Umbilical cord (tissue), 2 donors: ENCODE data around the gene BPIFA1. TPM values are rescaled to one million over a fixed set of nuclear protein-coding genes. Genes with fewer than 3 reads are reported as not detected.

Source experiments
- DNase-seq: peaks from one replicate; pipeline ENCODE4 v3.0.0-alpha.2; 2015; ENCODE audit warnings: low spot score
- total RNA-seq: library from RNA; depleted of rRNA; stranded (reverse); fragments of >200 nt; gene quantifications from one replicate; pipeline ENCODE4 v1.2.3, GENCODE V29; 2014; ENCODE audit warnings: low replicate concordance; ENCODE audit not compliant: insufficient read depth

BPIFA1 gene
- total RNA-seq, 1 donor from 2014 or later, result not detected

DNA sequence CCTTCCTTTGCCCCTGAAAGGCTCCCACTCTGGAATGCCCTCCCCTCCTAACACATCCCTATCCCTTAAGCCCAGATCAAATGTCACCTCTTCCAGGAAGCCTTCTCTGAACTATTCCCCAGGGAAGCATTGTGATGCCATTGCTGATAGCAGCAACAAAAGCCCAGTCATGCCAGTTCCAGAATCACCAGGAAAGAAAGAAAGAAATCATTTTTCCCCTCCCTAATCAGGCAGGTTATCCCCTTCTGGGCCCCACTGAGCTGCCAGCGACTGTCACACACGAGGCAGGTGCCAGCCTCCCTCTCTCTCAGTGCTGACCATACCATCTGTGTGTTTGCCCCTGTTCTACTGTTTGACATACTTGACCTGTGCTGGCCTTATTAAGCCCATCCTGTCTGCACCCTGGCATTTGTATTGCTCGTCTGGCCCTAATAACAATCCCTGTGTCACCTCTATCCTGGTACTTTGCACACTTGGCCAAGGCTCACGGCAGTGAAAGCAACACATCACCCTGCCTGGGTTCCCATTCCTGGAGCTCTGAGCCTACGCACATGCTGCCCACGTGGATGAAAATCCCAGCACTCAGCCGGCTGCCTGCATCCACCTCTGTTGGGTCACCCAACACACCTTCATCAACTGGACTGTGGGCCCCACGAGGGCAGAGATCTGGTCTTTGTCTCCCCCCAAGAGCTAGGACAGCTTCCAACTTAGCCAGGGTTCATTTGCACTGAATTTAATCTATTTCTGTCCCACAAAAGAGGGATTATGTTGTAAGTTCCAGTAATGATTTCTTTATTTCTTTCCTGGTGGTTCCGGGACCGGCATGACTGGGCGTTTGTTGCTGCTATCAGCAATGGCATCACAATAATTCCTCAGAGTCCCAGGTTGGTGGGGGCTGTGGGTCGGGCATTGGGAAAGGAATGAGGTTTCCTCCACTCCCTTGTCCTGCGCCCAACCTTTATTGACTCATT lies 42.0 kb downstream of the BPIFA1 start:
- DNase-seq, result no peak

DNA sequence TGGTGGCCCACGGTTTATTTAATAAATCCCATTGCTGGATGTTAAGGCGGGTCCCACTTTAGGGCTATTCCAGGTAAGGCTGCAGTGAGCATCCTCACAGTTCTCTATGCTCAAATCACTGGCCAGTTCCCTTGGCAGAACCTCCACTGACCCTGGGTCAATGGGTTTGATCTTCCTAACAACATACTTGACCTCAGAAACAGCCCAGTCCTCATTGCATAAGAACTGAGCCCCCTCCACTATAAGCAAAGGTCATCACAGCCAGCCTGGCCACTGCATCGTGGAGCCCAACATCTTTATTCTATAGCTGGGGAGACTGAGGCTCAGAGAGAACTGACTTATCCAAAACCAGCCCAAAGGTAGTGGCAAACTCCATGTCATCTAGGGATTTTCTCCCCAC lies 42.9 kb downstream of the BPIFA1 start:
- DNase-seq, result no peak

DNA sequence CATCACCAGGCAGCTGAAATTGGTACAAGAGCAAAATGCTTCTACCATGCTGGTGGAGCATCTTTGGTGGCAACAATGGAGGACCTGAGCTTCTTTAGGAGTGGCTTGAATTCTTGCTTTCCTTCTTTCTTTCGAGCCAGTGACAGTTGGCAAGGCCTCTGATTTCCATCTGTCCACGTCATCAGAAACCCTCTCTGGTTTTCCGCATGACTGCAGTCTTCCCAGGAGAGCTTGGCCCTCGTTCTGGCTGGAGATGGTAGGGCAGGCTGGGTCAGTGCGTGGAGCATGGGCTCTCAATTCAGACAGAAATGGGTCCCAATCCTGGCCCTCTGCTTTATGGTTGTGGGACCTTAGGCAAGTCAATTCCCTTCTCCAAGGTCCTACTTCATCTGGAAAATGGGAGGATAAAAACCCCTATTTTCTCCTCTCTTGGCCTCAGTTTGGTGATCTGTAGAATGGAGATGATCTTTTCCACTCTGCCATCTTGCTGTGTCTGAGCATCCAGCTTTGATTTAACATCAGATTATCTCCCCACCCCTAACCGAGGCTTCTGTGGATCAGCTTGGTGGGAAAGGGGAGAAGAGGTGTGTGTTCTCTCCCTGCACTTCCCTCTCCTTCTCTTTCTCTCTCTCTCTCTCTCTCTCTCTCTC lies 43.6 kb downstream of the BPIFA1 start:
- no peak for DNase-seq

DNA sequence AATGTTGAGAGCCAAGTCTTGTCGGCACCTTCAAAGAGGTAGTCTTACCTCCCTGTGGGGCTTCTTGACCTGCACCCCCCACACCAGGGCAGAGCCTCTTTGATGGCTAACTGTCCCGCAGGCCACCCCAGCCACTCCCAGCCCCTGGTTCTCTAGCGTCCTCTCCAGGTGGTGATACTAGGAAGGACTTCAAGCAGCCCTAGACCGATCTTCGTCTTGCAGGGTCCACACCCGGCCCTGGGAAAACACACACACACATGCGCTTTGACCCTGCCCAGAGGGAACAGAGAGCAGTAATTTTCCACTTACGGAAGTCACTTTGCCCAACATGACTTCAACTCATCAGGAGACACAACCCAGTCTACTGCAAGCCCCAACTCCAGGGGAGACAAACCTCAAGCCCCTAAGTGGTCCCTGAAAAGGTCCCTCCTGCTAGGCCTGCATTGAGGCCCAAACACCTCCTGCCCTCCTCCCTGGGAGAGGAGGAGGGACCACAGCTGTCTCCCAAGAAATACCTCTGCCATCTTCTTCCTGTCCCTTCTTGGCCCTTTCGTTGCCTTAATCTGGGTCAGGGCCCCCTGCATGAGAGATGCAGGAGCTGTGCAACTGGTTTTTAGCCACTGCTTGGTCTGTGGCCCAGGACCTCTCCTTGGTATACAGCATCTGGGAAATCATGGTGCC lies 44.3 kb downstream of the BPIFA1 start:
- DNase-seq, result no peak

DNA sequence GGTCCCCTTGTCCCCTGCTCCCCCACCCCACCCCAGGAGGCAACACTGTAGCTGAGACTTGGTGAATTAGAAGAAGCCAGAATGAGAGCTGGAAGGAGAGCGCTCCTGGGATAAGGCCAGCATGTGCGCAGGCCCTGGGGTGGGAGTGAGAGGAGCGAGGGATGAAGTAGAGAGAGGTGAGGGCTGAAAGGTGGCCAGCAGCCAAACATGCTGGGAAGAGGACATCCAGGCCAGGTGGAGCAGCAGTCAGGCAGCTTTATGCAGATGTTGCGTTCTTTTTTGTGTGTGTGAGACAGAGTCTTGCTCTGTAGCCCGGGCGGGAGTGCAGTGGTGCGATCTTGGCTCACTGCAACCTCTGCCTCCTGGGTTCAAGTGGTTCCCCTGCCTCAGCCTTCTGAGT lies 45.0 kb downstream of the BPIFA1 start:
- no peak for DNase-seq

DNA sequence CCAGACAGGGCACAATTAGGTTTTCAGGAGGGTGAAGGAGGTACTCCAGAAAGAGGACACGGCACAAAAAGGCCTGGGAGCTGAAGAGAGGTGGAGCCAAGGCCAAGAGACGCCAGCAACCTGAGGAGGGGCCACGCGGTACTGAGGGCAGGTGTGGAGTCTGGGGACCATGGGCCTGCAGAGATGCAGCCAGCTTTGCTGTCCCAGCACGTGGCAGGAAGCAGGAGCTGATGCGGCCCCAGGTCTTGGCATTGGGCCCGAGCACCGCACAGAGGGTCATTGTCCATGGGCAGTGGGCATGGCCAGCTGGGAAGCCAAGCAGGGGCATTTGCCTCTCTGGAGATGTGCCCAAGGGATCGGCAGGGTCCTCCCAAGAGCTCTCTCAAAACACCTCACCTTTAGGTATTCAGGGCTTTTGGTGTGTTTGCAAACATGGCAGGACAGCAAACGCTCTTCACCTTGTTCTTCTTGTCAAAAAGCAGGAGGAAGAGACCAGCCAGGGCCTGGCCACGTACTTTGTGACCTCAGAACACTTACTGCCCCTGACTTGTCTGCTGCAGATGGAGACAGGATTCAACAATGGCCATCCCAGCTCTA lies 45.9 kb downstream of the BPIFA1 start:
- DNase-seq, result no peak

DNA sequence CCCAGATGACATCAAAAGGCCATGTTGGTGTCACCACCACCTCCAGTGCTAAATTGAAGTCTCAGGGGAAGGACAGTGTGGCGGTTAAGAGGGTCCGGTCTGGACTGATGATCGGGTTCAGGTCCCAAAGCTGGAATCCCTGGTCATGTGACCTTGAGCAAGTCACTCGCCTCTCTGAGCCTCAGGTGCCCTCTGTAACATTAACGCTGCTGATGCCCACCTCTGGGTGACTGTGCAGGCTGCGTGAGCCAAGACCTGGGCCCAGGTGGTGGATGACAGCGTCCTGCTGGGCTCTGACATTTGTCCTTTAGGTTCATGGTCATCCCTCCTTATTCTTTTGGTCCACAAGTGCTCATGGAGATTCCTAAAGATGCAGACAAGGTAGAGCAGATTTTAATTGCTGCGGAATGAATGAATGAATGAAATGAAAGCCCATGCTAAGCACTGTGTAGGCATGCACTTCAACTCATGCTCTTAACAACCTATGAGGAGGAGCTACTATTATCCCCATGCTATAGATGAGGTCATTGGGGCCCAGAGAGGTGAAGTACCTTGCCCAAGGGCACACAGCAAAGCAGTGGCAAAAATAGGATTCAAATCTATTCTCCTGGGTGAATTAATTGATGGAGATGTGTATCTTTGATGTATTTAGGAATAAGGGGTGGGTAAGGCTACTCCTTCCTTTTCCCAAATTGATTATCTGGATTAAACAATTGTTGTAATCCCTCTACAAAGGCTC lies 46.6 kb downstream of the BPIFA1 start:
- DNase-seq, result no peak

DNA sequence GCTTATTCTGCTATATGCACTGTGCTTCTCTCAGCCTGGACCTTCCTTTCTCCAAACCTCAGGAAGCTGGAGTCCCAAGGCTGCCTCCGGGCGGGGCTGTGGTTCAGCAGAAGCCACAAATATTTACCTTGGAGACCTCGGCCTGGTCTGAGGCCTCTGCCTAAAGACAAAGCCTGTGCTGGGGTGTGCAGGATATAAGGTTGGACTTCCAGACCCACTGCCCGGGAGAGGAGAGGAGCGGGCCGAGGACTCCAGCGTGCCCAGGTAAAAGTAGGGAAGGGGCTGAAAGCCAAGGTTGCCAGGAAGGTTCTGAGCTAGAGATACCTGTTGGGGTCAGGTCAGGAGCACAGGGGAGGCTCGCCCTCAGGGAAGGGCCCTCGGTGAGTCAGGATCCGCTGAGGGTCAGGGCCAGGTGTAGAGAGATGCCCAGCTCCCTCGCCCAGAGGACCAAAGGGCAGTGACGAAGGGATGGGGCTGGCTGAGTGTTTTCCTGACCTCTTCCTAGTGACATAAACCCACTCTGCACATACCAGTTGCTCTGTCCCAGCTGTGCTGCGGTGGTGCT lies 47.3 kb downstream of the BPIFA1 start, which contains the start of gene BPIFB1:
TSS of gene BPIFB1 (plus strand) at position 224 of the 565 bp plus-strand sequence. CDS start 2,860 bp downstream, outside the sequence.
- DNase-seq, result no peak

DNA sequence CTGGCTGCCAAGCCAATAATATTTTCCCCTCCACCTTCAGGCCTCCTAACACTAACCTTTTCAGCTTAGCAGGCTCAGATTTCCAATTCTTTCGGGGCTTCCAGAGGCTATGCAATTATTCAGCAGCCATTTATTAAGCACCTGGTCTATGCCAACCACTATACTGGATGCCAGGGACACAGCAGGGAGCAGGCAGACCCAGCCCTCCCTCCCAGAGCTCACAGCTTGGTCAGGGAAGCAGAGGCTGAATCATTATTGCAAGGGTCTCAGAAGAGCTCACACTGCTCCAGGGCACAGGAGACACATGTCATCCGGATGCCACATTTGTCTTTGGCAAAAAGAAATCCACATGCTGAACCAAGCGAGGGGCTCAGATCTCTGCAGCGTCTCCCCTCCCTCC lies 48.5 kb downstream of the BPIFA1 start:
- no peak for DNase-seq

DNA sequence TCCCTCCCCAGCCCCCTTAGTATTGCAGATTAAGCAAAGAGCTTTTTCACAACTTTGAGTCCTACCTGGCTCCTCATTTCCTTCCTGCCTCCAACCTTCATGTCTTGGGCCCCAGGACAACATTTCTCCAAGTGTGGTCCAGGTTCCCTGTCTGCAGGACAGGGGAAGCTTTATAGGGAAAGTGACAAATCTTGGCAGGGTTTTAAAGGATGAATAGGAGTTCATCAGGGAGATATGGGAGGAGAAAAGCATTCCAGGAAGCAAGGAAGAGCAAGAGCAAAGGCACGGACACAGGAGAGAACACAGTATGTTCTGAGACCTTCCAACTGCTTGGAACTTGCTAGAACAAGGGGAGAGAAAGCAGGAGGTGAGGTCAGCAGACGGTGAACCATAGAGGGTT lies 49.1 kb downstream of the BPIFA1 start:
- DNase-seq, result no peak

DNA sequence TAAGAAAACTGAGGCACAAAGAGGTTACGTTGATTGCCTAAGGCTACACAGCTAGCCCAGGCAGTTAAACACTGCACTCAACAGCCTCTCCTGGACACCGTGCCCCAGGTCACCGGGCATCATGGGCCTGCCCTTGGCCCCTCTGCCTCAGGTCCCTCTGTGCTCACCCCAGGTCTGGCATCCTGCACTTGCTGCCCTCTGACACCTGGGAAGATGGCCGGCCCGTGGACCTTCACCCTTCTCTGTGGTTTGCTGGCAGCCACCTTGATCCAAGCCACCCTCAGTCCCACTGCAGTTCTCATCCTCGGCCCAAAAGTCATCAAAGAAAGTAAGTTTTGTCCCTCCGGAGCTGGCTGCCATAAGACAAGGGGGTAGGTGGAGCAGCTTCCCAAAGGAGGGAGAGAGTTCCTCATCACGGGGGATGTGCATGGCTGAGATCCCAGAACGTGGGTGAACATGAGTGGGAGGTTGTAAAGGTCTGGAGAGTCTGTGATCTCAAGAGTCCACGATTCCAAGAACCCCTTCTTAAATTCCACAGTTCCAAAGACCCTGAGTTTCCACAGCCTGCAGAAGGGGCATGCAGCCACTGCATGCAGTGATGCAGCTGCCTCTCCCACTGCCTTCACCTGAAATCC lies 50.2 kb downstream of the BPIFA1 start:
- no peak for DNase-seq

DNA sequence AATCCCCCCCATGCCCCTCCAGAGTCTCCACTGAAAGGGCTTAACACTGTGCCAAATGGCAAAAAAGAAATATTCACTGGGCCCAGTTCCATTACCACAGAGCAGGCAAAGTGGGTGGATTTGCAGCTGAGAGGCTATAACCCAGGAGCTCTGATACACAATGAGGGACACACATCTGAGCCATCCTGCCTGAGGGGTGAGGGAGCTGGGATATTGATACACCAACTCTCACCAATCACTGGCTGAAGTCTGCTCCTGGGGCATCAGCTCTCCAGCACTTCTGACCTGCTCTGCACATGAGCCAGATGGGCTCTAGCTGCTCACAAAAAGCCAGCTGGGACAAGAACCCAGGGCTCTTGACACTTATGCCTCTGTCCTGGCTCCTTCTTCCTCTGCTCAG lies 52.1 kb downstream of the BPIFA1 start:
- DNase-seq, result no peak

DNA sequence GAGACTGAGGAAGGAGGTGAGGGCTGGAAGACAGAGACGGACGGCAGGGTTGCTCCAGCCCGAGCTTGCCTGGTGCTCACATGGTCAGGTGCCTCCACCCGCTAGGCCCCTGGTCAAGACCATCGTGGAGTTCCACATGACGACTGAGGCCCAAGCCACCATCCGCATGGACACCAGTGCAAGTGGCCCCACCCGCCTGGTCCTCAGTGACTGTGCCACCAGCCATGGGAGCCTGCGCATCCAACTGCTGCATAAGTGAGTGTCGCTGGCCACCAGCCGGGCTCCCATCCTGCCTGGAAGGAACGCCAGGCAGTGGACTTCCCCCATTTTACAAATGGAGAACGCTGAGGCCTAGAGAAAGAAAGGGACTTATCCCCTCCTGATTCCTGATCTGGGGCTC lies 55.1 kb downstream of the BPIFA1 start:
- DNase-seq, result no peak

DNA sequence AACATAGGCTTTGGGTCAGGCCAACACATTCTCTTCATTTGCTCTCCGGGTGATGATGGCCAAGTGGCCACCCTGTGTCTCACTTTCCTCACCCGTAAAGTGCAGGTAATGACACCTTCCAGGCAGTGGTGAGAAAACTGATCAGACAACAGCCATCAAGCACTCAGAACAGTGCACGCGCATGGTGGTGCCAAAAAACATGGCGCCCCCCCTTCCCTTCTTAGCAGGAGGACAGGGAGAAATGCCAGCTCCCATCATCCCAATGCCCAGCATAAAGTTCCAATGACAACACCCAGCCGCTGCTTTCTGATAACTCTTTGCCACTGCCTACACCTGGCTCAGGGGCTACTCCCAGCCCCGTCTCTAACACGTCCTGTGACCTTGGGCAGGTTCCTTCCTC lies 55.6 kb downstream of the BPIFA1 start:
- DNase-seq, result no peak

DNA sequence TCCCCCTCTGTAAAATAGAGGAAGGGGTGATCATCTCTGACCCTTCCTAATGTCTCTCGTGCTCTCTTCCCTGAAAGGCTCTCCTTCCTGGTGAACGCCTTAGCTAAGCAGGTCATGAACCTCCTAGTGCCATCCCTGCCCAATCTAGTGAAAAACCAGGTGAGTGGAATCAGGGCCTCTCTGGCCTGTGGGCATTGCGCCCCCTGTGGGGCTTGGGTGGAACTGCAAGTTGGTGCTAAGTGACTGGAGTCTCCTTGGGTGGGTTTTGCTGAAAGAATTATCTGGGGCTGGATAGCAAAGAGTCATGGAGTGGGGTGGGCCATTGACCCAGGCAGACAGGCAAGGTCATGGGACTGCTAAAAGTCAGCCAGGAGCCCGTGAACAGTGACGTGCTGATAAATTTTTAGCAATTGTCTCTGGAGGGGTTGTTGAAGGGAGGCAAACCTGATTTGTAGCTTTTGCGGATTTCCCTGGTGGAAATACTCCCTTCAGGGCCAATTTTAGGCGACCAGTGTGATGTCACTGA lies 56.1 kb downstream of the BPIFA1 start:
- DNase-seq, result no peak

Other genes starting within 250 kb of the BPIFA1 start
- gene SUN5, start 231.6 kb upstream of the BPIFA1 start, total RNA-seq, result not detected
- not detected for gene BPIFB2, start 228.3 kb upstream of the BPIFA1 start, total RNA-seq
- not detected for gene BPIFB6, start 204.3 kb upstream of the BPIFA1 start, total RNA-seq
- not detected for gene BPIFB3, start 182.1 kb upstream of the BPIFA1 start, total RNA-seq
- not detected for gene BPIFB4, start 156.4 kb upstream of the BPIFA1 start, total RNA-seq
- not detected for gene BPIFA2, start 67.8 kb upstream of the BPIFA1 start, total RNA-seq
- gene BPIFA3, start 18.6 kb upstream of the BPIFA1 start, total RNA-seq, result not detected
- 1.4 TPM for gene BPIFB1, start 47.2 kb downstream of the BPIFA1 start, total RNA-seq
- 14.4 TPM for gene CDK5RAP1, start 165.5 kb downstream of the BPIFA1 start, total RNA-seq
- 28.2 TPM for gene SNTA1, start 207.8 kb downstream of the BPIFA1 start, total RNA-seq